ENCODE measurements around the gene CIC.

Gene CIC

DNA sequence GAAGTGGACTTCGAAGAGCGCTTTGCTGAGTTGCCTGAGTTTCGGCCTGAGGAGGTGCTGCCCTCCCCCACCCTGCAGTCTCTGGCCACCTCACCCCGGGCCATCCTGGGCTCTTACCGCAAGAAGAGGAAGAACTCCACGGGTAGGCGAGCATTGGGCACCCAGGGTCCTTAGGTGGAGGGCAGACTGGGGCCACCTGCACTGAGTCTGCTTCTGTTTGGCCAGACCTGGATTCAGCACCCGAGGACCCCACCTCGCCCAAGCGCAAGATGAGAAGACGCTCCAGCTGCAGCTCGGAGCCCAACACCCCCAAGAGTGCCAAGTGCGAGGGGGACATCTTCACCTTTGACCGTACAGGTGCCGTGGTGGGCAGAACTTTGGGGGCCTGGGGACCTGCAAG is 24.9 kb downstream of the CIC start:
- ATAC-seq (no peak), DNase-seq (no peak)
- Mint-ChIP-seq H3K4me3 (no peak overlapping the region), H3K4me1 (peaks cover 15% of the 10 kb centered on the region), H3K27me3 (no peaks in the 10 kb centered on the region), H3K9me3 (no peaks in the 10 kb centered on the region), H3K27ac (peak overlapping the region in 1 of 2 donors; percentile 3)

DNA sequence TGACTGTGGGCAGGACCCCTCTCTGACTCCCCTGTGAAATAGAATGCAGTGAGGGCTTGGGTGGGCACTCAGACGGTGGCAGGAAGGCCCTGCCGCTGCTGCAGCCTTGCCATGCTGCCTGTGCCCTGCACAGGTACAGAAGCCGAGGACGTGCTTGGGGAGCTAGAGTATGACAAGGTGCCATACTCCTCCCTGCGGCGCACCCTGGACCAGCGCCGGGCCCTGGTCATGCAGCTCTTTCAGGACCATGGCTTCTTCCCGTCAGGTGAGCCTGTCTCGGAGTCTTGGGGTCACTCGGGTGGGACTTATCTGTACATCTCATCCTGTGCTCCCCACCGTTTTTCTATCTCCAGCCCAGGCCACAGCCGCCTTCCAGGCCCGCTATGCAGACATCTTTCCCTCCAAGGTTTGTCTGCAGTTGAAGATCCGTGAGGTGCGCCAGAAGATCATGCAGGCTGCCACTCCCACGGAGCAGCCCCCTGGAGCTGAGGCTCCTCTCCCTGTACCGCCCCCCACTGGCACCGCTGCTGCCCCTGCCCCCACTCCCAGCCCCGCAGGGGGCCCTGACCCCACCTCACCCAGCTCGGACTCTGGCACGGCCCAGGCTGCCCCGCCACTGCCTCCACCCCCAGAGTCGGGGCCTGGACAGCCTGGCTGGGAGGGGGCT is 25.6 kb downstream of the CIC start:
- no peak for ATAC-seq

DNA sequence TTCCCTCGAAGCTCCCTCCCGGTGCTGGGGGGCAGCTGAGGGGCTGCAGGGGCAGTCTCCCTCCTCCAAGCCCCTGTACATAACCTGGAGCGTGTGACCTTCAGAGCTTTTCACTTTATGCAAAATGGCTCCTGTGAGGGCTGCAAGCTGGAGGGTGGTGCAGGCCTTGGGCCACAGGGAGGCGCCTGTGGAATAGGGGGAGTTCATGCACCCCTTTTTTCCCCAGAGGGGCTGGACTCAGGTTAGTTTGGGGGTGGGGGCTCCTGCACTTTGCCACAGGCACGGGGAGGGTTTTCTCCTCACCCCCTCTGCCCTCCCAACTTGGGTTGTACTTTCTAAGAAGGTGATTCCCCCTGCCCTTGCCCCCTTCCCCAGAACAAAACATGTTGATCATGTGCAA is 26.3 kb downstream of the CIC start:
- Mint-ChIP-seq H3K27ac (peak overlapping the region in 1 of 2 donors; percentile 76), H3K4me1 (peaks cover 15% of the 10 kb centered on the region), H3K9me3 (no peaks in the 10 kb centered on the region), H3K27me3 (no peaks in the 10 kb centered on the region), H3K4me3 (no peak overlapping the region)
- DNase-seq (no peak), ATAC-seq (no peak)

More for the DNA sequence above, 25.6 kb downstream of the CIC start:
- DNase-seq, result no peak
- H3K4me3 Mint-ChIP-seq, result no peak overlapping the region
- H3K27ac Mint-ChIP-seq, result no peak overlapping the region
- H3K27me3 Mint-ChIP-seq, result no peaks in the 10 kb centered on the region
- no peaks in the 10 kb centered on the region for H3K9me3 Mint-ChIP-seq
- peaks cover 15% of the 10 kb centered on the region for H3K4me1 Mint-ChIP-seq

DNA sequence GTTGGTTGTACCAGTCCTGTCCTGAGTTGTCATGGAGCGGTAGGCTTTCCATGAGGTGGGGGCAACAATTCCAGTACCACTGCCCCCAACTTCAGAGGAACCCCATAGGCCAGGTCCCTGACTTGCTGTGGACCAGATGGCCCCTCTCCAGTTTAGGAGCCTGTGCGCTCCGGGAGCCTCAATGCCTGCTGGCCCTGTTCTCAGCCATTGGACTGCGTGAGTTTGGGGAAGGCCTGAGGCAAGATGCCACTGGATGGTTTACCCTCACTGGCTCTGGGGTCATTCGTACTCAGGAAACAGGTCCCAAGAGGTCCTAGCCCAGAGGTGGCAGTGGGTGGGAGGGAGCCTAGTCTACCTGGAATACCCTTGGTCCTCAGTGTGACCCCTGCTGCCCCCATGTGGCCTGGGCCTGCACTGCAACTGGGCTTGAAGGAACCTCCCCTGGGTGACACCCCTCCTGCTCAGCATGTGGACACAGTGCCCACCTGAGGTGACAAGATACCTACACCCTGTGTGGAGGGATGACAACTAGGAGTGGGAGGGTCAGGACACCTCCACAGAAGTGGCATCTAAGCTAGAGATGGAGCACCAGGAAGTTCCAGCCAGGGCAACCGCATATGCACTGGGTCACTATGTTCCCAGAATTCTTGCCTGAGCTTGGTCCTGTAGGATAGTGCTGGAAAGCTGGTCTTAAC is 26.9 kb downstream of the CIC start:
- Mint-ChIP-seq H3K27me3 (no peaks in the 10 kb centered on the region), H3K27ac (peak overlapping the region in 1 of 2 donors; percentile 76), H3K4me1 (peaks cover 16% of the 10 kb centered on the region), H3K9me3 (no peaks in the 10 kb centered on the region), H3K4me3 (no peak overlapping the region)
- peak; percentile 84 for ATAC-seq
- peak; percentile 86 for DNase-seq

DNA sequence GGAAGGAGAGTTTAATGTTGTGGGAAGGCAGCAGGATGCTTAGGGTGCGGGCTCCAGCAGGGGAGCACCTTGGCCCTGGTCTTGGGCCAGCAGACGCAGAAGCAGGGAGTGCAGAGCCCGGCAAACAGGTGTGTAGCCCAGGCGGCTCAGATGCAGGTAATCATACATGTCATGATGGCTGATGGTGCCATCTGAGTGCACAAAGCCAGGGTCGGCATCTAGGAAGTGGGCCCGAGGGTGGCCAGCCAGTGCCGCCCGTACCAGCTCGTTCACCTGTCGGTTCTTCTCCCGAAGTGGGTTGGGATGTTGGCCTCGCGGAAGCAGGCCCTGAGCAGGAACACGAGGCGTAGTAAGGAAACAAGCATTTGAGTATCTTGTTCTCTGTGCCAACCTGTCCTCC is 28.0 kb downstream of the CIC start:
- no peaks in the 10 kb centered on the region for H3K9me3 Mint-ChIP-seq
- DNase-seq (no peak), ATAC-seq (no peak)
- peaks cover 18% of the 10 kb centered on the region for H3K4me1 Mint-ChIP-seq
- H3K27me3 Mint-ChIP-seq, result no peaks in the 10 kb centered on the region
- no peak overlapping the region for H3K4me3 Mint-ChIP-seq
- peak overlapping the region in 1 of 2 donors; percentile 13 for H3K27ac Mint-ChIP-seq

DNA sequence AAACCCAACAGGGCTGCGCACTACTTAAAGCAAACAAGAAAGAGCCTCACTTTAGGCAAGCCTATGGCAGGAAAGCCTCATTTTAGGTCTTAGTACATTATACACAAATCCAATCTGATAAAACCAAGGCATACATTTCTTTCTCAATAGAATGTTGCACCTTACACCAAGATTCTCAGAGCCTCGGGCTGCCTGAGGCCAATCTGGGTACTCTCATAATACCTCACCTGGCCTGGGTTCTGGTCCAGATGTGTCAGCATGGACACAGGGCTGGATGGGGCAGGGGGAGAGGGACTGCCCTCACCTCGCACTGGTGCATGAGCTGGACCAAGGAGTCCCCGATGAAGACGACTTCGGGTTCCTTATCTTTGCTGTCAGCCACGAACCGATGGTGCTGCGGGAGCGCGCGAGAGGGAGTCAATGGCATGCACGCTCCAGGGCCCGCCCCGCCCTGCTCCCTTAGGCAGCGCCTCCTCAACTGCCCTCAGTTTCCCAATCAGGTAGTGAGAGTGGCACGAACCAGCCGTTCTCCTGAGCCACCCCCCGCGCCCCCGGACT is 32.7 kb downstream of the CIC start, which contains the start of gene PRR19:
TSS of gene PRR19 (plus strand) at position 487 of the 558 bp plus-strand sequence. CDS start 7,453 bp downstream, outside the sequence.
- peak within 1 kb of the TSS; percentile 92 to 98 for H3K4me3 Mint-ChIP-seq
- ATAC-seq (peak; percentile 45), DNase-seq (no peak)
- H3K9me3 Mint-ChIP-seq, result no peaks in the 10 kb centered on the region
- H3K27me3 Mint-ChIP-seq, result no peaks in the 10 kb centered on the region
- H3K4me1 Mint-ChIP-seq, result peaks cover 29% of the 10 kb centered on the region
- peak within 1 kb of the TSS; percentile 77 to 92 for H3K27ac Mint-ChIP-seq

DNA sequence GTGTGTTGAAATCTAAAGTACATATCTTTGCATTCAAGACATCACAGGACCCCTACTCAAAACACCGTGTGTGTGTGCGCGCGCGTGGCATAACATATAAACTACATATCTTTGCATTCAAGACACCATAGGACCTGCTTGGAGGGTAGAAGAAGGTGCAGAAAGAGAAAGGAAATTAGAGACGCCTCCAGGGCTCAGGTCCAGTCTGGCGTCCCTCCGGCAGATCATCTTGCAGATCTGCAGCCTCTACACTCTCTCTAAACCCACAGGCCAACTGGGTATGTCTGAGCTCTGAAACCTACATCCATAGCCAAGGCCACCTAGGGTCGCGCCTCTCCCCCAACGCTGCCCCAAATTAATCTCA is 34.0 kb downstream of the CIC start:
- no peaks in the 10 kb centered on the region for H3K9me3 Mint-ChIP-seq
- peak overlapping the region in 1 of 2 donors; percentile 77 for H3K27ac Mint-ChIP-seq
- H3K27me3 Mint-ChIP-seq, result no peaks in the 10 kb centered on the region
- no peak for ATAC-seq
- H3K4me1 Mint-ChIP-seq, result peaks cover 29% of the 10 kb centered on the region
- peak overlapping the region; percentile 92 to 98 for H3K4me3 Mint-ChIP-seq
- DNase-seq, result no peak

DNA sequence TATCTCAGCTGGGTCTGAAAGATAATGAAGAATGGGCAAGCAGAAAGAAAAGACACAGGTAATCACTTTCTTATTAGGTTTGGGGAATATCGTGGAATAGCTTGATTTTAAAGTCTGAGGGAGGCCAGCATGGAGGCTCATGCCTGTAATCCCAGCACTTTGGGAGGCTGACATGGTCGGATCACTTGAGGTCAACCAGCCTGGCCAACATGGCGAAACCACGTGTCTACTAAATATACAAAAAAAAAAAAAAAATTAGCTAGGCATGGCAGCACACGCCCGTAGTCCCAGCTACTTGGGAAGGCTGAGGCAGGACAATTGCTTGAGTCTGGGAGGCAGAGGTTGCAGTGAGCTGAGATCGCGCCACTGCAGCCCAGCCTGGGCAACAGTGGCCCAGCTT is 34.8 kb downstream of the CIC start:
- no peak overlapping the region for H3K4me3 Mint-ChIP-seq

DNA sequence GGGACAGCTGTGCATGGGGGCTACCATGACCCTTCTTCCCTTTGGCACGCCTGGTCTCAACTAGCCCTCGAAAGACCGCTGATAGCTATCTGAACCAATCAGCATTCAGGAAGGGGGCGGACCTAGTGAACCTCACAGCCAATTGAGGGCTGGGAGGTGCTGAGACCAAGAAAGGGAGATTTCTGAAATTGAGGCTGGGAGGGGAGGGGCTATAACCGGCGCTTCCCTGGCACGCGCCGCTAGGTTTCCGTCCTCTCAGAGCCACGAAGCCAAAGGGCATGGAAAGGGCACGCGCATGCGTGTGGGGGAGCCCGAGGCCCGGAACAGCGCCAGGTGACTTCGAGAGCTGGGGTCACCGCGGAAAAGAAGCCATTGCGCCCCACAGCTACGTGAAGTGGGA is 37.6 kb downstream of the CIC start:
- Mint-ChIP-seq H3K9me3 (no peaks in the 10 kb centered on the region), H3K4me1 (peaks cover 21% of the 10 kb centered on the region), H3K27ac (no peak overlapping the region), H3K4me3 (no peak overlapping the region), H3K27me3 (peaks cover 12% of the 10 kb centered on the region)
- ATAC-seq (no peak), DNase-seq (no peak)

More for the DNA sequence above, 34.8 kb downstream of the CIC start:
- no peaks in the 10 kb centered on the region for H3K27me3 Mint-ChIP-seq
- ATAC-seq, result no peak
- H3K9me3 Mint-ChIP-seq, result no peaks in the 10 kb centered on the region
- DNase-seq, result no peak
- peaks cover 29% of the 10 kb centered on the region for H3K4me1 Mint-ChIP-seq
- H3K27ac Mint-ChIP-seq, result peak overlapping the region in 1 of 2 donors; percentile 5

DNA sequence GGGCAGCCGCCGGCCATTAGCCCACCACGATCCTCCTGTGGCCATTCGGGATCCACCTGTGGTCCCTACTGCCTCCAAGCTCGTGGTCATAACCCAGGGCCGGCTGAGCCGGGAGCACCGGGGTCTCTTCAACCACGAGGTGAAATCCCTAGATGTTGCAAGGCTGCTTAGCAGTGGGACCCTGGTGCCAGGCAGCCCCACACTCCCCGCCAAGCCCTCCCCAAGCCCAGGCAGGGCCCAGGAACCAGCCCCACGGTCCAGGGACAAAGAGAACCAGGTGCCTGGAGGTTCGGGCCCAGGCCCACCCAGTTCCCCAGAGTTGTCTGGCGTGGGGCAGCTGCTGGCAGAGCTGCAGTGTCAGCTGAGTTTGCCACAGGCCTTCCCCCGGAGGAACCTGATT is 40.6 kb downstream of the CIC start:
- Mint-ChIP-seq H3K9me3 (no peaks in the 10 kb centered on the region), H3K4me1 (peaks cover 24% of the 10 kb centered on the region), H3K27me3 (peaks cover 43% of the 10 kb centered on the region), H3K4me3 (no peak overlapping the region), H3K27ac (no peak overlapping the region)
- DNase-seq (no peak), ATAC-seq (no peak)

DNA sequence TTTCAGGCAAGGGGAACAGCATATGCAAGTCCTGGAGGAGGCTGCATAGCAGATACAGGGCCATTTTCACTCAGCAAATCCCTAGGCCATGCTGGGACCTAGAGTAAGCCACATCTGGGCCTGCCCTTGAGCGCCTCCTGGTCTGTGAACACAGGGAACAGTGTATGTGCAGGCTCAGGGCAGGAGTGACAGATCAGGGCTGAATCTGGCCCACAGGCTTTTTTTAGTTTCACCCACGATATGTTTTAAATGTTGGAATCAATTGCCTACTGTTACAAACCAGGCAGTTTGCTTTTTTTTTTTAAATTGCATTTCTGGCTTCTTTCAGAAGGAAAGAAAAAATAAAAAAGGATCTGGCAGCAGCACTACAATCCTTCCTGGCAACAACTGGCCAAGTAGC is 42.6 kb downstream of the CIC start:
- DNase-seq, result no peak
- H3K4me1 Mint-ChIP-seq, result peaks cover 30% of the 10 kb centered on the region

DNA sequence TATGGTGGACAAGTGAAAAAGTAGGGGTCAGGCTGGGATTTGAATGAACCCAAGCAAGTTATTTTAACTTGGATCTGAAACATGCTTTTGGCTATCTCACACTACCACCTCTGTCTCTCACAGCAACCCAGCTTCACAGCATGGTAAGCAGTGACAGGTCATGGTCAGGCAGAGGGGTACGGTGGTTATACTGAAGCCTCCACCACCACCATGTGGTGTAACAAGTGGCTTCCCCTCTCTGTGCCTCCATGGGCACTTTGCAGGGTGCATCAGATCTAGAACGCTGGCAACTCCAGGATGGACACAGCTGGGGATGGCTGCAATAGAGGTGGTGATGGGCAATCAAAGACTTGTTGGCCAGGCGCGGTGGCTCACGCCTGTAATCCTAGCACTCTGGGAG is 43.3 kb downstream of the CIC start:
- ATAC-seq (no peak), DNase-seq (no peak)
- H3K27ac Mint-ChIP-seq, result no peak overlapping the region
- H3K27me3 Mint-ChIP-seq, result peaks cover 63% of the 10 kb centered on the region
- H3K9me3 Mint-ChIP-seq, result no peaks in the 10 kb centered on the region
- peaks cover 37% of the 10 kb centered on the region for H3K4me1 Mint-ChIP-seq
- peak overlapping the region; percentile 73 to 82 for H3K4me3 Mint-ChIP-seq

More for the DNA sequence above, 42.6 kb downstream of the CIC start:
- no peak for ATAC-seq
- Mint-ChIP-seq H3K9me3 (no peaks in the 10 kb centered on the region), H3K4me3 (no peak overlapping the region), H3K27ac (no peak overlapping the region), H3K27me3 (peaks cover 56% of the 10 kb centered on the region)

DNA sequence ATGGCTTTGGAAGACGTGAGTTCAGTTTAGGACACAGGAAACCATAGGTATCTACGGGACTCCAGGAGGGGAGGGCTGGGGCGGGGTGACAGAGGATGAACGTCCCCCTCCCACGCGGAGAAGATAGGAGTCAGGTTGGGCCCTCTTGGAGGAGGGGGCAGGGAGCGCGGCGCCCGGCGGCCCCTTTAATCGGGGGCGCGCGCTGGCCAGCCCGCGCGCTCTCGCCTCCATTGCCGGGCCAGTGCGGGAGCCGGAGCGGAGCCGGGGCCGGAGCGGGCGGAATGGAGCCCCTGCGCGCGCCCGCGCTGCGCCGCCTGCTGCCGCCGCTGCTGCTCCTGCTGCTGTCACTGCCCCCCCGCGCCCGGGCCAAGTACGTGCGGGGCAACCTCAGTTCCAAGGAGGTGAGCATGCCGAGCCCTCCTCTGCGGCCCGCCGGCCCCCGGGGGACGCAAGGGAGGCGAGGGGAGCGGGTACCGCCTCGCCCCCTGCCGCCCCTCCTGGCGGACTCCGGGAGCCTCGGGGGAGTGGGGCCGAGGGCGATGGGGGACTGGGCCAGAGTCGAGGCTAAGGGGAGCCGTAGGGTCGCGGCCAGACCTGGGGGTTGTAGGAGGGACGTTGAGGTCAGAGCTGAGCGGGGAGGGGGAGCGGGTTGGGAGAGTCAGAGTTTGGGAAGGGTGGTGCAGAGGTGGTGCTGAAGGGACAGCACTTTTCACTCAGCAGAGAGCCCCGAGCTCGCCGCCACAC is 44.2 kb downstream of the CIC start, which contains the start of gene TMEM145:
TSS of gene TMEM145 (plus strand) at position 214 of the 744 bp plus-strand sequence. CDS start at position 282, 68 bp downstream.
- Mint-ChIP-seq H3K9me3 (no peaks in the 10 kb centered on the region), H3K27me3 (peaks cover 63% of the 10 kb centered on the region), H3K4me1 (peaks cover 42% of the 10 kb centered on the region), H3K27ac (no peak within 1 kb of the TSS), H3K4me3 (peak within 1 kb of the TSS; percentile 73 to 82)
- ATAC-seq (peak; percentile 78), DNase-seq (peak; percentile 48 to 63)

DNA sequence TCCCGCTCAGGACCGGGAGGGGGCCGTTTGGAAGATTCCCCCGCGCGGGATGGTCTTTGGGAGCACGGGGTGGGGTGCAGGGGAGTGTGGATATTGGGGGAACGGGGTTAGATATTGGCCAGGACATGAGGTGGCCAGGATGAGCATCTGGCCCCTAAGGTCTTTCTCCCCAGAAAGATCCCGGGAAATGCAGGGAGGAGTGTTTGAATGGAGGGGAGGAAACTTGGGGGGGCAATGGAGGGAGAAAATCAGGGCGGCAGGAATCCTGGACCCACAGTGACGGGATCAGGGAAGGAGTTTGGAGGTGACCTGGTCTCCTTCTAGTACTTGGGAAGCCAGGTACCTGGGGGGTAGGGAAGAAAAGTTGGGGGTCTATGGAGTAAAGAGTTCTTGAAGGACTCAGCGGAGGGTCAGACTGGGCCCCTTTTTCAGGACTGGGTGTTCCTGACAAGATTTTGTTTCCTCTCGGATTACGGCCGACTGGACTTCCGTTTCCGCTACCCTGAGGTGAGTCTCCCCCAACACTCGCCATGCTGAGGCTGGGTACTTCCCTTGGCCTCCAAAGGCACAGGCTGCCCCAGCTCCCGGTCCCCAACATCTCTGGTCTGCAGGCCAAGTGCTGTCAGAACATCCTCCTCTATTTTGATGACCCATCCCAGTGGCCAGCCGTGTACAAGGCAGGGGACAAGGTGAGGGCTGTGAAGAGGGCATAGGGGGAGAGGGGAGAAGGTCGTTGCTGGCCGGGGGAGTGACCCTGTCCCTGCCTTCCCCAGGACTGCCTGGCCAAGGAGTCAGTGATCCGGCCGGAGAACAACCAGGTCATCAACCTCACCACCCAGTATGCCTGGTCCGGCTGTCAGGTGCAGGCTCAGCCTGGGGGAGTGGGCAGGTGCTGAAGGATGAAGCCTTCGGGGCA is 45.0 kb downstream of the CIC start:
- H3K27ac Mint-ChIP-seq, result no peak overlapping the region
- no peak for DNase-seq

DNA sequence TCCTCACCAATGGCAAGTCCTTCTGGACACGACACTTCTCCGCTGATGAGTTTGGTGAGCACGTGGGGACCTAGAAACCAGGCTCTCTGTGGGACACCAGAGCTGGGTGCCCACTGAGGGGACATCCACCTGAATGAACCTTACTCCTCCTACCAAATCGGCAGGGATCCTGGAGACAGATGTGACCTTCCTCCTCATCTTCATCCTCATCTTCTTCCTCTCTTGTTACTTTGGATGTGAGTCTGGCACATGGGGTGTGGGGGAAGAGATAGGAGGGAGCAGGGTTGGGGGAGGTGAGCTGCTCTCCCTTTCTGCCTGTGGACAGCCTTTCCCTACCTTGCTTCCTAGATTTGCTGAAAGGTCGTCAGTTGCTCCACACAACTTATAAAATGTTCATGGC is 46.0 kb downstream of the CIC start:
- ATAC-seq, result no peak
- no peaks in the 10 kb centered on the region for H3K9me3 Mint-ChIP-seq
- peaks cover 42% of the 10 kb centered on the region for H3K4me1 Mint-ChIP-seq
- no peak for DNase-seq
- no peak overlapping the region for H3K27ac Mint-ChIP-seq
- peaks cover 63% of the 10 kb centered on the region for H3K27me3 Mint-ChIP-seq
- no peak overlapping the region for H3K4me3 Mint-ChIP-seq

More for the DNA sequence above, 45.0 kb downstream of the CIC start:
- Mint-ChIP-seq H3K4me1 (peaks cover 42% of the 10 kb centered on the region), H3K27me3 (peaks cover 63% of the 10 kb centered on the region), H3K9me3 (no peaks in the 10 kb centered on the region), H3K4me3 (peak overlapping the region; percentile 73 to 82)
- no peak for ATAC-seq

All from stimulated activated naive CD8-positive, alpha-beta T cell treated with anti-CD3 and anti-CD28 coated beads, Interleukin-15, amount 100 ng/mL, for 72 hours (primary cell).